Measurements from ENCODE around the gene TET1. TPM values are rescaled to one million over a fixed set of nuclear protein-coding genes. Genes with fewer than 3 reads are reported as not detected.

The TET1 gene
- total and polyA plus RNA-seq, 2 of the 13 experiments (the other 11 are each of a cell fraction or from before 2014, with no cell fraction given): 6.9 to 7.3 TPM

- TF ChIP-seq THRA (CRISPR knock-in tag; IDR thresholded peaks at IDR 0.05; ENCODE audit: borderline replicate concordance) (no peak), ZNF567 (CRISPR knock-in tag; IDR thresholded peaks at IDR 0.05; ENCODE audit: borderline replicate concordance) (no peak), HINFP (CRISPR knock-in tag; IDR thresholded peaks at IDR 0.05; ENCODE audit: low read depth) (no peak), SP140L (CRISPR knock-in tag; IDR thresholded peaks at IDR 0.05; ENCODE audit: borderline replicate concordance) (no peak), MED8 (CRISPR knock-in tag; IDR thresholded peaks at IDR 0.05; ENCODE audit: insufficient replicate concordance) (no peak), ZNF138 (CRISPR knock-in tag; IDR thresholded peaks at IDR 0.05; ENCODE audit: low read depth) (no peak), GFI1 (CRISPR knock-in tag; IDR thresholded peaks at IDR 0.05; ENCODE audit: borderline replicate concordance) (no peak), GPBP1L1 (CRISPR knock-in tag; IDR thresholded peaks at IDR 0.05) (no peak), NFAT5 (CRISPR knock-in tag; IDR thresholded peaks at IDR 0.05) (no peak)
These were observed 157.3 kb downstream of the TET1 start (continued) for GRCh38 chr10:68717435-68717834.

Measured in HepG2 (cell line).